NCI-H2227 (cell line): Measurements from ENCODE around the gene VIPR2.

ENCODE experiments used
- DNase-seq: peaks from one replicate; lab custom pipeline; 2025; ENCODE audit not compliant: unreplicated experiment; lab: John Stamatoyannopoulos, UW

Gene VIPR2

DNA sequence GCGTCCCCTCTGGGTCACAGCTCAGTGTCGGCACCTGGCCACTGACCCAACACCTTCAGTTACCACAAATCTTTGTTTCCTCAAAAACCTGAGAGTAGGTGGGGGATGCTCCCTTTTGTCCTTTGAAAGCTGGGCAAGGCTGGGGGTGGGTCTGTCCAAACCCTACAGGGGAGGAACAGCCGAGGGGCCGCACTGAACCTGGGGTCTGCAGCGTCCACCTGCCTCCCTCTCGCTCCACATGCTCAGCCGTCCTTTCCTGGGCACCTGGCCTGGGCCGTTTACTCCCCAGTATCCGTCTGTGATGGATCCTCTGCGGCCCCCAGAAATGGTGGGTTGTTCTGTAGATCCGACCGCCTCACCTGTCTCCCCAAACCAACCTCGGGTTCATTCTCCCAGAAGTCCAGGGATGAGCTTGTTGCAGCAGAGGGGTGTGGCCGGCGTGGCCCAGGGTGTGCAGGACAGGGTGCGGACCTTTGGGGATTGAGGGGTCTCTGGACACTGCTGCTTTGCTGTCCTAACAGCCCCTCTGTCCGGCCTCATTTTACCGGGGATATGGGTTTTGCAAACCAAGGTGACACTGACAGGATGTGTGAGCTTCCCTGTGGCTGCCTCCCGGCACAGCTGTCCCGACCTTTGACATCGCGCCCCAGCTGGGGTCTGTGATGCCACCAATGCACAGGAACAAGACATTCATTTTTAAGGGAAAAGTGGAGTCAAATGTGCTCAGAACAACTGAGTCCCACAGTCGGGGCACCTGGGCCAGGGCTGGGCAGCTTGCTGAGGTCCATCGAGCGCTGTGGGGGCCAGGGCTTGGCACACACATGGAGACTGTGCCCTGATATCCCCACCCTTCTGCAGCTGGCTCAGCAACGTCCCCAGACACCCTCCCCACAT, 115.9 kb downstream of the VIPR2 start:
- DNase-seq: no peak

- peak; percentile 40 for DNase-seq
Measured at GRCh38 chr7:159027789-159028507, 116.7 kb downstream of the VIPR2 start.

- DNase-seq: peak; percentile 40
Measured at GRCh38 chr7:159027056-159027788, 117.4 kb downstream of the VIPR2 start.

DNA sequence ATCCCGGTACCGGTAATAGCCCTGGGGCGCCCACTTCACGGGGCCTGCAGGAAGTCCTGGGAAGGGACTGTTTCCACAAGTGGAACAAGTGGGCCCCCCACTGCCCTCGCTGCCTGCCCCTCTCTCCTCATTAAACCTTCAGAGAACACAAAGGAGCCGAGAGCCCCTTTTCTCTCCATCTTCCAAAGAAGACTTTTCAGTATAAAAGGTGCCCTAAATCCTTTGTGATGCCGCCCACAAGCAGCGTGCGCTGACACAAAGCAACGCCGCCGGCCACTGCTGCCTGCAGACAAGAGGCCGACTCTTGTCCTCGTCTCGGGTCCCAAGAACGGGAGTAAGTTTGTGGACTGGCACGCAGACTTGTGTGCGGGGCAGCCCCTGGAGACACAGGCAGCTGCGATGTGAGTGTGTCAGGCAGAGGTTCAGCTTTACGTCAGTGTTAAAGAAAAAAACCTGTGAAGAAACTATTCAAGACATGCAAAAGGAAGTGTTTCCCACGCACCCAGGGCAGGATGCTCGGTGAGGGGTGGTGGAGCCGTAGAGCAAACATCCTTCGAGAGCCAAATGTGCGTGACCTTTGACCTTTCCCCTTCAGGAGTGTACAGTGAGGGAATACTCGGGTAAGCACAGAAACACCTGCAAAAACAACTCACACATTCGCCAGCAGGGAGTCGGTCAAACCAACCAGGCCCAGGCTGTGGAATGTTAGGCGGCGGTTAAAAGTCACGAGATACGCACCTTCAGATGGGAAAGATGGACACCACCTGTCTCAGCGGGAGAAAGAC, 118.2 kb downstream of the VIPR2 start:
- no peak for DNase-seq

GRCh38 chr7:159025161-159025779, 119.4 kb downstream of the VIPR2 start:
- DNase-seq: no peak

DNA sequence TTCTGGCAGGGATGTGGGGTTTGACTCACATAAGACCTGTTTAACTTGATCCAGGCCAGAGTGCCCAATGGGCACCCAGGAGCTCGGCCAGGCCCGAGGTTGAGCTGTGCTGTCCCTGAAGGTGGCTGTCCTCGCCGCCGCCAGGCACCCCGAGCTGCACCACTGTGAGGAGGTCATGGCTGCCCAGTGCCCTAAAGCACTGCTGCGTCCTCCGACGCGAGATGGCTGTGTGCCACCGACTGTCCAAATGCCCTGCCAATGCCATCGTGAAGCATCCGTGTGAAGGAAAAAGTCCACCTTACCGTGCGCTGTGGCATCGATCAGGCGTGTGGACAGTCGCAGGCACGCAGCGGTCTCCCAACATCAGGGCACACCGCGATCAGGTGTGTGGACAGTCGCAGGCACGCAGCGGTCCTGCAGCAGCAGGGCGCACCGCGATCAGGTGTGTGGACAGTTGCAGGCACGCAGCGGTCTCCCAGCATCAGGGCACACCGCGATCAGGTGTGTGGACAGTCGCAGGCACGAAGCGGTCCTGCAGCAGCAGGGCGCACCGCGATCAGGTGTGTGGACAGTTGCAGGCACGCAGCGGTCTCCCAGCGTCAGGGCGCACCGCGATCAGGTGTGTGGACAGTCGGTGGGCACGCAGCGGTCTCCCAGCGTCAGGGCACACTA, 120.3 kb downstream of the VIPR2 start:
- DNase-seq: no peak

DNA sequence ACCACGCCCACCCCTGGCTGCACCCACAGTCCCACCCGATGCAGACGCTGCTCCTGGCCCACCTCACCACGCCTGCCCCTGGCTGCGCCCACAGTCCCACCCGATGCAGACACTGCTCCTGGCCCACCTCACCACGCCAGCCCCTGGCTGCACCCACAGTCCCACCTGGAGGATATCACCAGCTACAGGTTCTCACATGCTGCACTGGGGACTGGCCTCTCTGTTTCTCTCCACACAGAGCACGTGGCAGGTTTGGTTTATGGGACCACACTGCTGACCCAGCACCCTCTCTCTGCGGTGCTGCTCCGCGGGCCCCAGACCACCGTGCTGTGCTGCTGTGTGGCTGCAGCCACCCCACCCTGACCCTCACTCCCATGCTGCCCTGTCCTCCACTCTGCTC, 120.9 kb downstream of the VIPR2 start:
- no peak for DNase-seq

GRCh38 chr7:159023206-159023605, 121.5 kb downstream of the VIPR2 start:
- no peak for DNase-seq

DNA sequence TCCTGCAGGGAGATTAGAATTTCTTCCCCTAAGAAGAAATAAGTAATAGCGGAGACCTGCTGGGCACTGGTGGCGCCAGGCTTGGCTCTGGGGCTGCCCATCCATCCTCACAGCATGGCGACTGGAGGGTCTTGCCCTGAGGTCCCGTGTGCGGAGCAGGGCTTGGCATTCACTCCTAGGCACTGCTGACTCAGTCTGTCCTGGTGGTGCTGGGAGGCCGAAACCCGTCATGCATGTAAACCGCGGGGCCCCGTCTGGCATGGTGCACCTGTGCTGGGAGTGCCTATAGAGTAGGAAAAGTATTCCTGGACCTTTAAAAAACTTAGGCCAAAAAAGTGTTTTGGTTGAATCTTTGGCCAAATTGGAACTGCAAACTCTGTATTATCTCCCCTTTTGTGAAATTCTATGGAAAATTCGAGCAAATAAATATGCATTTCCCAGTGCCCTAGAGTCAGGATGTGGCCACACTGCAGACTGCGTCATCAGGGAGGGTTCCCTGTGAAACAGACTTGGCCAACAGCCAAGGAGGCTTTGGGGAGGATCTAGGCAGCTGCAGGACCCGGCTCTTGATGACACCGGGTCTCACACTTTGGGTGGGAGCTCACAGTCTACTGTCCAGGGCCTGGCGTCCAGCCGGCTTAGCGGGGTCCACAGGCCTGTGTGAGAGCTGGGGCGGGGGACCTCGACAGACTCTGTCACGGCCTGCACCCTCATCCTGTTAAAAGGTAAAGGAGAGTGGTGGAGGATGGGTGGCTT, 122.3 kb downstream of the VIPR2 start:
- peak; percentile 8 for DNase-seq

DNA sequence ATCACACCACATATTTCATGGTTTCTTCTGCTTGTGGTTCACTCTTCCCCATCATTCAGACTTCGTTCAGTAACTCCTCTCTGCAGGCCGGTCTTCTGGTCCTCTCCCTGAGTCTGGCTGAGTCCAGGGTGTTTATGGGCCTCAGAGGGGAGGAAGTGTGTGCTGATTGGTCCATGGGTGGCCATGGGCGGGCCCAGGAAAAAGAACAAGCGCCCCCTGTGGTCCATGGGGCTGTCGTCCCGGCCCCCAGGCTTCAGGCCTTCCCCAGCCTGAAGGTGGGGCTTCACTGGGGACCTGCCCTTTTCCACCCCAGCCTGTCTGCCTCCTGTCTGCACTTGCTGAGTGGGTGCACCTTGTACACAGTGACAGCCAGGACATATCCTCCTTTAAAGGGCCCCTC, 123.7 kb downstream of the VIPR2 start:
- DNase-seq: no peak

- no peak for DNase-seq
Measured at GRCh38 chr7:159019111-159019510, 125.6 kb downstream of the VIPR2 start.

GRCh38 chr7:159017741-159018140, 126.9 kb downstream of the VIPR2 start:
- no peak for DNase-seq

DNA sequence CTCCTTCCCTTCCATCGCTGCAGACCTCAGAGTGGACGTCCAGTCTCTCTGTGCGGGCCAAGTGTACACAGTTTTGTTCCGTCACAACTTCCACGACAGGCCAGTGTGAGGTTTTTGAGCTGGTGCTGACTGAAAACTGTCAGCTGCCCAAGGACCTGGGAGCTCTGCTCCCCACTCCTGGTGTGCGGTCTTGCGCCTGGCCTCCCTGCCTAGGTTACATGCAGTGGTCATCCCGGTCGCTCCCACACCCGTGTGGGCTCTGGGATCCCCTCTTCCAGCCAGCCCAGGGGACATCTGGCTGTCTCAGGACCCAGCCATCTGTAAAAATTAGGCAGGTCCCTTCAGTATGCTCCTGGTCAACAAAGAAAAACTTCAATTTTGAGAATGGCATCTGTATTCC, 127.5 kb downstream of the VIPR2 start:
- no peak for DNase-seq

DNA sequence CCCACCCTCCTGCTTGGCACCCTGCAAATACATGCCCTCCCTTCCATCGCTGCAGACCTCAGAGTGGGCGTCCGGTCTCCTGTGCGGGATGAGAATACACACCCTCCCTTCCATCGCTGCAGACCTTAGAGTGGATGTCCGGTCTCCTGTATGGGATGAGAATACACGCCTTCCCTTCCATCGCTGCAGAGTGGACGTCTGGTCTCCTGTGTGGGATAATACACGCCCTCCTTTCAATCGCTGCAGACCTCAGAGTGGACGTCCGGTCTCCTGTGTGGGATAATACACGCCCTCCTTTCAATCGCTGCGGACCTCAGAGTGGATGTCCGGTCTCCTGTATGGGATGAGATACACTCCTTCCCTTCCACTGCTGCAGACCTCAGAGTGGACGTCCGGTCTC, 128.1 kb downstream of the VIPR2 start:
- no peak for DNase-seq

GRCh38 chr7:159015454-159016410, 128.9 kb downstream of the VIPR2 start:
- DNase-seq: no peak

DNA sequence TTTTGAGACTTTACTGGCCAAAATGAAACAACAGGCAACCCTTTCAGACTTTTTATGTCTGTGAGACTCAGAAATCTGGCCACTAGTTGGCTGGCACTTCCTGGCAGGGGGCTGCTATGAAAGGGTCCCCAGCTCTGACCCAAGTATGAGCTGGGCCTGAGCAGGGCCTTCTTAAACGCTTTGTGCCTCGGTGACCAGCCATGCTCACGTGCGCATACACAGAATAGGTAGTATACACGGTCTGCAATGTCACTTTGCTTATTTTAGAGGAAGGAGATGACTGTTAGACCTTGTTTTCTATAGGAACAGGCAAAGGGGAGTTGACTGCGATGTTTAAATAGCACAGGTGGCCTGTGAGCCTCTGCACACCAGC, 129.6 kb downstream of the VIPR2 start:
- no peak for DNase-seq

GRCh38 chr7:159014297-159015062, 130.2 kb downstream of the VIPR2 start:
- no peak for DNase-seq
